Measurements from ENCODE around the gene ANKS1B. TPM values are rescaled to one million over a fixed set of nuclear protein-coding genes. Genes with fewer than 3 reads are reported as not detected.
A peak's percentile ranks its signal among the peaks of the same experiment; 100 is the strongest.

Gene ANKS1B
- total and polyA plus RNA-seq, 4 donors: 0.03 to 3.4 (median 0.53) TPM

DNA sequence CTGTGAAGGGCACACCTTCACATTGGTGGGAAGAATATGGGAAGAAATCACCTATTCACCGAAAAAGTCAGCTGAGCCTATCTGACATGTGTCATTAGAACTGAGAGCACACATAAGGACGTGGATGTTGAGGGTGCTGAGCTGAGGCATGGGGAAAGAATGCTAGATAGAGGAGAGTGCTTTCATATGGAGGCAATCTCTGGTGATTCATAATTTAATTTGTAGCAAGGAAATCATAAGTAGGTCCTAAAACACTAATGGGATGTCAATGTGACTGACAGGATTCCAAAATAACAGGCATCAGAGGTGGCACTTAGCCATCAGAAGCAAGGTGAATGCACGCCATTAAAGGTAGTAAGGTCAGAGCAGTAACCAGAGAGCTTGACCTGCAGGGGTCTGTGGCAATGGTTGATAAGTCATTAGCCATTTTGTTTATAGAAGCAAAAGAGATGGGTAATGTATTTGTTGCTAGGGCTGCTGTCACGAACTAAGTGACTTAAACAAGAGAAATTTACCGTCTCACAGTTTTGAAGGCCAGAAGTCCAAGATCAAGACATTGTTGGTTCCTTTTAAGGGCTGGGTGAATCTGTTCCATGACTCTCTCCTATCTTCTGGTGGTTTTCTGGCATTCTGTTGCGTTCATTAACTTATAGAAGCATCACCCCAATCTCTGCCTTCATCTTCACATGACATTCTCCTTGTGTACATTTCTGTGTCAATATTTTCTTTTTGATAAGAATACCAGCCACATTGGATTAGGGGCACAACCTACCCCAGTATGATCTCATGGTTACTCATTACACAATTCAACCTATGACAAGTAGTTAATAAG is 69.3 kb downstream of the ANKS1B start:
- WGBS: 77% methylated on average over 6 of the region's 6 CpGs
- Histone ChIP-seq H3K4me1 (ENCODE audit: control insufficient read depth in 4 of 4, insufficient read depth in 4 of 4, low read length in 3 of 4) (no peaks in the 10 kb centered on the region), H3K36me3 (ENCODE audit: control insufficient read depth in 4 of 4, insufficient read depth in 3 of 4, low read depth in 1 of 4, low read length in 3 of 4) (no peaks in the 10 kb centered on the region), H3K9ac (ENCODE audit: low read depth in 1 of 2, low read length in 2 of 2) (no peak overlapping the region), H3K9me3 (ENCODE audit: control insufficient read depth in 4 of 4, low read length in 3 of 4) (no peaks in the 10 kb centered on the region), H3K4me3 (ENCODE audit: low read depth in 1 of 3, low read length in 3 of 3) (no peak overlapping the region), H3K27ac (ENCODE audit: low read depth in 1 of 2, low read length in 2 of 2) (no peak overlapping the region), H3K27me3 (ENCODE audit: control insufficient read depth in 4 of 4, insufficient read depth in 4 of 4, low read length in 3 of 4) (peaks cover 0 to 4% (median 0%) of the 10 kb centered on the region in 4 donors)
- no peak for DNase-seq (ENCODE audit: low spot score)
- no peak for TF ChIP-seq HNF4A (conservative IDR thresholded peaks at IDR 0.05)
- TF ChIP-seq FOXA2 (IDR thresholded peaks at IDR 0.05): peak; percentile 17
- TF ChIP-seq REST (IDR thresholded peaks at IDR 0.05): no peak

- Histone ChIP-seq H3K27ac (ENCODE audit: low read depth in 1 of 2, low read length in 2 of 2) (no peak overlapping the region), H3K9ac (ENCODE audit: low read depth in 1 of 2, low read length in 2 of 2) (no peak overlapping the region), H3K27me3 (ENCODE audit: control insufficient read depth in 4 of 4, insufficient read depth in 4 of 4, low read length in 3 of 4) (peaks cover 0 to 4% (median 0%) of the 10 kb centered on the region in 4 donors), H3K4me3 (ENCODE audit: low read depth in 1 of 3, low read length in 3 of 3) (no peak overlapping the region), H3K4me1 (ENCODE audit: control insufficient read depth in 4 of 4, insufficient read depth in 4 of 4, low read length in 3 of 4) (no peaks in the 10 kb centered on the region), H3K36me3 (ENCODE audit: control insufficient read depth in 4 of 4, insufficient read depth in 3 of 4, low read depth in 1 of 4, low read length in 3 of 4) (no peaks in the 10 kb centered on the region), H3K9me3 (ENCODE audit: control insufficient read depth in 4 of 4, low read length in 3 of 4) (no peaks in the 10 kb centered on the region)
- TF ChIP-seq EGR1 (IDR thresholded peaks at IDR 0.05; ENCODE audit: low read depth in 2 of 2): no peak
- TF ChIP-seq JUND (IDR thresholded peaks at IDR 0.05): no peak
- no peak for TF ChIP-seq GABPA (IDR thresholded peaks at IDR 0.05 in 1 of 2, conservative IDR thresholded peaks at IDR 0.05 in 1 of 2)
- no peak for TF ChIP-seq SP1 (IDR thresholded peaks at IDR 0.05)
- no peak for TF ChIP-seq HNF4G (IDR thresholded peaks at IDR 0.05)
- TF ChIP-seq HNF4A (conservative IDR thresholded peaks at IDR 0.05): no peak
- TF ChIP-seq, protein P1, sequence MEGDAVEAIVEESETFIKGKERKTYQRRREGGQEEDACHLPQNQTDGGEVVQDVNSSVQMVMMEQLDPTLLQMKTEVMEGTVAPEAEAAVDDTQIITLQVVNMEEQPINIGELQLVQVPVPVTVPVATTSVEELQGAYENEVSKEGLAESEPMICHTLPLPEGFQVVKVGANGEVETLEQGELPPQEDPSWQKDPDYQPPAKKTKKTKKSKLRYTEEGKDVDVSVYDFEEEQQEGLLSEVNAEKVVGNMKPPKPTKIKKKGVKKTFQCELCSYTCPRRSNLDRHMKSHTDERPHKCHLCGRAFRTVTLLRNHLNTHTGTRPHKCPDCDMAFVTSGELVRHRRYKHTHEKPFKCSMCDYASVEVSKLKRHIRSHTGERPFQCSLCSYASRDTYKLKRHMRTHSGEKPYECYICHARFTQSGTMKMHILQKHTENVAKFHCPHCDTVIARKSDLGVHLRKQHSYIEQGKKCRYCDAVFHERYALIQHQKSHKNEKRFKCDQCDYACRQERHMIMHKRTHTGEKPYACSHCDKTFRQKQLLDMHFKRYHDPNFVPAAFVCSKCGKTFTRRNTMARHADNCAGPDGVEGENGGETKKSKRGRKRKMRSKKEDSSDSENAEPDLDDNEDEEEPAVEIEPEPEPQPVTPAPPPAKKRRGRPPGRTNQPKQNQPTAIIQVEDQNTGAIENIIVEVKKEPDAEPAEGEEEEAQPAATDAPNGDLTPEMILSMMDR (IDR thresholded peaks at IDR 0.05; ENCODE audit: low read depth, low read length, missing input control): no peak
- TF ChIP-seq MAX (IDR thresholded peaks at IDR 0.05): no peak
- TF ChIP-seq YY1 (IDR thresholded peaks at IDR 0.05): no peak
- no peak for DNase-seq (ENCODE audit: low spot score)
- WGBS: 51% methylated on average over 1 of the region's 1 CpG
Observed at GRCh38 chr12:99914206-99914605, 70.5 kb downstream of the ANKS1B start.

DNA sequence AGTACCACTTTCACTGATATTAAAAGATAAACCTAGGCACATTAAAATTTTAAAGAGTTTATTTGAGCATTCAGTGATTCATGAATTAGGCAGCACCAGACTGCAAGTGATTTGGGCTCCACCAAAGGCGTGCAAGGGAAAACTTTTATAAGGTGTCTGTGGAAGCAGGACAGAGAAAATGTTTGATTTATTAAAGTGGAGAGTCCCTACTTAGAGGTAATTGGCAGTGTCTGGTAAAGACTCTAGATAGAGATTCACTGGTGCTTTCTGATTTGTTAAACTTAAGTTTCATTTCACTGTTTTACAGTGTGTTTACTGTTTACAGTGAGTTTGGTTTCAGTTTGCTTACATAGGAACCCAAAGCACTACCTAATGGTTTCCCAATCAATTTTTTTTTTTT is 72.8 kb downstream of the ANKS1B start:
- no peak overlapping the region for H3K4me3 ChIP-seq (ENCODE audit: low read depth in 1 of 3, low read length in 3 of 3)
- no peak overlapping the region for H3K27ac ChIP-seq (ENCODE audit: low read depth in 1 of 2, low read length in 2 of 2)
- 91% methylated on average over 1 of the region's 1 CpG for WGBS
- peaks cover 0 to 4% (median 0%) of the 10 kb centered on the region in 4 donors for H3K27me3 ChIP-seq (ENCODE audit: control insufficient read depth in 4 of 4, insufficient read depth in 4 of 4, low read length in 3 of 4)
- no peak for DNase-seq (ENCODE audit: low spot score)
- H3K36me3 ChIP-seq (ENCODE audit: control insufficient read depth in 4 of 4, insufficient read depth in 3 of 4, low read depth in 1 of 4, low read length in 3 of 4): no peaks in the 10 kb centered on the region
- no peaks in the 10 kb centered on the region for H3K9me3 ChIP-seq (ENCODE audit: control insufficient read depth in 4 of 4, low read length in 3 of 4)
- H3K9ac ChIP-seq (ENCODE audit: low read depth in 1 of 2, low read length in 2 of 2): no peak overlapping the region
- no peaks in the 10 kb centered on the region for H3K4me1 ChIP-seq (ENCODE audit: control insufficient read depth in 4 of 4, insufficient read depth in 4 of 4, low read length in 3 of 4)
- TF ChIP-seq YY1 (IDR thresholded peaks at IDR 0.05) (no peak), FOXA1 (IDR thresholded peaks at IDR 0.05) (no peak), TAF1 (conservative IDR thresholded peaks at IDR 0.05) (no peak), NR2F2 (IDR thresholded peaks at IDR 0.05) (no peak), SP1 (IDR thresholded peaks at IDR 0.05) (no peak), MAX (IDR thresholded peaks at IDR 0.05) (no peak), RAD21 (IDR thresholded peaks at IDR 0.05) (no peak), JUND (IDR thresholded peaks at IDR 0.05) (no peak), ZBTB33 (IDR thresholded peaks at IDR 0.05) (no peak), FOXA2 (IDR thresholded peaks at IDR 0.05) (no peak)
- TF ChIP-seq, protein P1 (IDR thresholded peaks at IDR 0.05; ENCODE audit: low read depth, low read length, missing input control): no peak
